Natural killer cell (primary cell): Measurements from ENCODE around the gene TTC8. TPM values are rescaled to one million over a fixed set of nuclear protein-coding genes. Genes with fewer than 3 reads are reported as not detected.

Experiments
- ATAC-seq, 3 donors: fragments of 150-1000 bp in 2 of 3; fragments of 200-7000 bp in 1 of 3; cut with Tn5 transposase; 1 replicate in 1 of 3; 2 replicates in 2 of 3; pipeline ENCODE4 v1.10.0; 2021; ENCODE audit warnings: mild to moderate bottlenecking in 2 of 3, moderate library complexity in 2 of 3
- DNase-seq, 2 donors: peaks; one replicate each; pipeline versions ENCODE4 v3.0.0 to v3.0.0-alpha.2; 2013 to 2021; ENCODE audit warnings: mixed read lengths in 1 of 2
- H3K27ac ChIP-seq: one replicate; pipeline ENCODE4 v1.5.1; 2013; ENCODE audit warnings: mild to moderate bottlenecking, low read length
- H3K27me3 ChIP-seq: one replicate; pipeline ENCODE4 v1.6.1; 2013; ENCODE audit warnings: low read length; ENCODE audit not compliant: control insufficient read depth, insufficient read depth
- H3K36me3 ChIP-seq: one replicate; pipeline ENCODE4 v1.6.1; 2013; ENCODE audit warnings: low read length; ENCODE audit not compliant: control insufficient read depth, insufficient read depth
- H3K4me1 ChIP-seq: one replicate; pipeline ENCODE4 v1.6.1; 2013; ENCODE audit warnings: low read length; ENCODE audit not compliant: control insufficient read depth, insufficient read depth
- H3K4me3 ChIP-seq: one replicate; pipeline ENCODE4 v1.5.1; 2013; ENCODE audit warnings: low read length
- H3K9me3 ChIP-seq: one replicate; pipeline ENCODE4 v1.6.1; 2013; ENCODE audit warnings: low read length; ENCODE audit not compliant: control insufficient read depth, insufficient read depth
- H3K27ac Mint-ChIP-seq, 2 donors: one replicate each; pipeline ENCODE4 v1.8.0; 2022; ENCODE audit warnings: mild to moderate bottlenecking in 2 of 2, mixed read lengths in 2 of 2, moderate library complexity in 1 of 2
- H3K27me3 Mint-ChIP-seq, 2 donors: one replicate each; pipeline ENCODE4 v1.8.0; 2022; ENCODE audit warnings: low read depth in 2 of 2, mixed read lengths in 2 of 2
- H3K36me3 Mint-ChIP-seq: one replicate; pipeline ENCODE4 v1.8.0; 2022; ENCODE audit warnings: mixed read lengths
- H3K4me1 Mint-ChIP-seq, 2 donors: one replicate each; pipeline ENCODE4 v1.8.0; 2022; ENCODE audit warnings: mixed read lengths in 2 of 2
- H3K4me3 Mint-ChIP-seq: one replicate; pipeline ENCODE4 v1.8.0; 2022; ENCODE audit warnings: mild to moderate bottlenecking, moderate library complexity, mixed read lengths
- H3K9me3 Mint-ChIP-seq, 2 donors: one replicate each; pipeline ENCODE4 v1.8.0; 2022; ENCODE audit warnings: mixed read lengths in 2 of 2
- CTCF ChIP-seq: fragments of 200-600 bp; IDR thresholded peaks from one replicate; pipeline ENCODE4 v1.8.0; 2022; ENCODE audit warnings: antibody characterized with exemption
- WGBS: methylation state at CpG from one replicate; pipeline ENCODE4 v1.1.7; 2013; ENCODE audit warnings: missing lambda C conversion rate; ENCODE audit not compliant: insufficient coverage; 5-methylcytosine and 5-hydroxymethylcytosine counted together
- intact Hi-C: fragments of 100-400 bp; cut with micrococcal nuclease; formaldehyde crosslinking; loops from one replicate; pipeline ENCODE4 v1.14.2; 2022
- total RNA-seq, 4 donors: library from RNA; stranded (reverse); fragments of 120-200 nt in 1 of 4; gene quantifications; one replicate each; pipeline versions ENCODE4 v1.2.3 to v1.2.4, GENCODE V29; 2013 to 2022

The TTC8 gene
- total RNA-seq, 3 donors from 2014 or later (not counting 1 experiment from before 2014, with no cell fraction given): 1.3 to 2.4 (median 1.9) TPM

- H3K9me3 ChIP-seq: no peaks in the 10 kb centered on the region
- no peaks in the 10 kb centered on the region for H3K36me3 ChIP-seq
- peak in 1 of 2 donors; percentile 27 for DNase-seq
- TF ChIP-seq CTCF: no peak
- H3K27ac ChIP-seq: peak overlapping the region; percentile 61
- H3K4me3 Mint-ChIP-seq: peak overlapping the region; percentile 83
- peaks cover 13 to 15% of the 10 kb centered on the region in 2 donors for H3K27me3 Mint-ChIP-seq
- H3K9me3 Mint-ChIP-seq: no peaks in the 10 kb centered on the region
- H3K4me1 Mint-ChIP-seq: peaks cover 0 to 12% of the 10 kb centered on the region in 2 donors
- peak in 1 of 3 donors; percentile 5 for ATAC-seq
- WGBS: 3% methylated on average over 52 of the region's 52 CpGs
- H3K36me3 Mint-ChIP-seq: no peaks in the 10 kb centered on the region
- intact Hi-C loops: loop anchor here (1.0 kb wide), 1 partner anchor 32 kb away; the partner anchor contains the start of gene TTC8
- H3K4me3 ChIP-seq: peak overlapping the region; percentile 75
- peaks cover 12% of the 10 kb centered on the region for H3K27me3 ChIP-seq
- H3K27ac Mint-ChIP-seq: peak overlapping the region; percentile 34 to 76
- peaks cover 14% of the 10 kb centered on the region for H3K4me1 ChIP-seq
Measured at GRCh38 chr14:88791629-88792472, 32.6 kb upstream of the TTC8 start.

GRCh38 chr14:88792473-88793258 lies 31.8 kb upstream of the TTC8 start, which contains the start of gene EML5:
TSS of gene EML5 (minus strand) at chr14:88792953. CDS start at chr14:88792503, 450 bp downstream.
- intact Hi-C loops: loop anchor here (1.0 kb wide), 1 partner anchor 32 kb away; the partner anchor contains the start of gene TTC8
- under 1% methylated on average over 111 of the region's 111 CpGs for WGBS
- Mint-ChIP-seq H3K27ac (peak within 1 kb of the TSS; percentile 60 to 76), H3K27me3 (peaks cover 13% of the 10 kb centered on the region in 2 donors), H3K4me3 (peak within 1 kb of the TSS; percentile 92), H3K9me3 (no peaks in the 10 kb centered on the region), H3K4me1 (peaks cover 0 to 12% of the 10 kb centered on the region in 2 donors), H3K36me3 (no peaks in the 10 kb centered on the region)
- peaks cover 14% of the 10 kb centered on the region for H3K4me1 ChIP-seq
- peak within 1 kb of the TSS; percentile 75 for H3K4me3 ChIP-seq
- no peak for TF ChIP-seq CTCF
- H3K27me3 ChIP-seq: peaks cover 12% of the 10 kb centered on the region
- peak within 1 kb of the TSS; percentile 61 for H3K27ac ChIP-seq
- H3K36me3 ChIP-seq: no peaks in the 10 kb centered on the region
- DNase-seq (peak; percentile 74 to 90), ATAC-seq (peak; percentile 86 to 94 (median 89))
- no peaks in the 10 kb centered on the region for H3K9me3 ChIP-seq

- ATAC-seq (no peak), DNase-seq (no peak)
- TF ChIP-seq CTCF: no peak
- Mint-ChIP-seq H3K36me3 (no peaks in the 10 kb centered on the region), H3K9me3 (no peaks in the 10 kb centered on the region), H3K27me3 (peaks cover 10 to 13% of the 10 kb centered on the region in 2 donors), H3K4me3 (peak overlapping the region; percentile 92), H3K4me1 (peaks cover 0 to 12% of the 10 kb centered on the region in 2 donors), H3K27ac (peak overlapping the region; percentile 60 to 76)
- 62% methylated on average over 13 of the region's 13 CpGs for WGBS
- H3K27ac ChIP-seq: no peak overlapping the region
- no peaks in the 10 kb centered on the region for H3K9me3 ChIP-seq
- intact Hi-C loops: no loop called here
- H3K27me3 ChIP-seq: peaks cover 12% of the 10 kb centered on the region
- peak overlapping the region; percentile 60 for H3K4me3 ChIP-seq
- H3K4me1 ChIP-seq: peaks cover 14% of the 10 kb centered on the region
- H3K36me3 ChIP-seq: no peaks in the 10 kb centered on the region
Measured at GRCh38 chr14:88793259-88793625, 31.2 kb upstream of the TTC8 start.
